Measurements from ENCODE around the gene WRAP73.

Gene WRAP73

DNA sequence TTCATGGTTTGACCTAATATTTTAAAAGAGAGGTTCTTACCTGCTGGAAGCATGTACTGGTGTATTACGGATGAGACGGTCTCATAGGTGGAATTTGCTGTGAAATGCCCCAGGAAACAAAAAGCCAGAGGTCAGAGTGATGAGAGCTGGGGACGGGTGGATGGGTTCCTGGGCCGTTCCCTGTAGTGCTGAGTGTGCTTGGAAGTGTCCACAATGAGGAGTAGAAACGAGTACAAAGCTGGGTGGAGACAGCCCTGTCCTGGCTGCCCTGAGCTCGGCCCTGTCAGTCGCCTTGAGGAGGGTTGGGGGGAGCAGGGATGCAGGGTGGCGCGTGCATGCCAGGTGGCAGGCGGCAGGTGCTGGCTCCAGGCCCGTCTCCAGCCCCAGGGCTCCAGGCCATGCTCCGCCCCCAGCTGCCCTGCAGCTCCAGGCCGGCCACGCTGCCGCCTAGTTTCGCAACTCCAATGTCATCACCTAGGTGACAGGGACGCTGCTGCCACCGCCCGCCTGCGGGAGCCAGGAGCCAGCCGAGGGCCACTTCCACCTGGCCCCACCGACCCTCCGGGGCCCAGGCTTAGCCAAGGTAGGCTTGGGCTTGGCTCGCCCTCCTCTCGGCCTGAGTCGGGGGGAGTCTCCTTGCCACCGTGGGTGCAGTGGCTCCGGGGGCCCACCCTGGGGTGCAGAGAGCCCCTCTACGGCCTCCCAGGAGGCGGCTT is 18.8 kb upstream of the WRAP73 start:
- DNase-seq, result peak; percentile 82
- no peak overlapping the region for H4K5ac ChIP-seq (ENCODE audit: low read length)
- no peak overlapping the region for H3K56ac ChIP-seq (ENCODE audit: low read length)
- no peak overlapping the region for H4K8ac ChIP-seq (ENCODE audit: low read depth, low read length)
- no peaks in the 10 kb centered on the region for H3K79me2 ChIP-seq (ENCODE audit: control insufficient read depth, insufficient read depth, low read length)
- H3K23ac ChIP-seq (ENCODE audit: low read length), result no peak overlapping the region
- H3K4me3 ChIP-seq (ENCODE audit: low read length), result no peak overlapping the region
- H3K9ac ChIP-seq (ENCODE audit: low read length), result no peak overlapping the region
- no peak overlapping the region for H2AK5ac ChIP-seq (ENCODE audit: low read length)
- no CpG with 5 or more reads among the region's 30 CpGs for WGBS (ENCODE audit: extremely low coverage, insufficient coverage, low lambda C conversion rate)
- H3K27ac ChIP-seq (ENCODE audit: low read depth, low read length), result no peak overlapping the region
- H3K18ac ChIP-seq (ENCODE audit: low read length), result no peak overlapping the region
- H3K79me1 ChIP-seq (ENCODE audit: low read length), result no peaks in the 10 kb centered on the region
- no peak overlapping the region for H2BK15ac ChIP-seq (replicated peaks; ENCODE audit: low read depth)
- H3K4ac ChIP-seq (ENCODE audit: low read depth, low read length), result no peak overlapping the region
- H3K27me3 ChIP-seq (ENCODE audit: insufficient read depth, low read length, poor library complexity), result no peaks in the 10 kb centered on the region
- H3K4me2 ChIP-seq (ENCODE audit: low read length), result no peak overlapping the region
- H3K36me3 ChIP-seq (ENCODE audit: control insufficient read depth, insufficient read depth, low read length), result no peaks in the 10 kb centered on the region
- no peak overlapping the region for H2BK5ac ChIP-seq (ENCODE audit: low read length)
- H2BK120ac ChIP-seq (ENCODE audit: low read depth, low read length), result no peak overlapping the region
- no peaks in the 10 kb centered on the region for H3K4me1 ChIP-seq (ENCODE audit: control insufficient read depth, low read depth, low read length)

DNA sequence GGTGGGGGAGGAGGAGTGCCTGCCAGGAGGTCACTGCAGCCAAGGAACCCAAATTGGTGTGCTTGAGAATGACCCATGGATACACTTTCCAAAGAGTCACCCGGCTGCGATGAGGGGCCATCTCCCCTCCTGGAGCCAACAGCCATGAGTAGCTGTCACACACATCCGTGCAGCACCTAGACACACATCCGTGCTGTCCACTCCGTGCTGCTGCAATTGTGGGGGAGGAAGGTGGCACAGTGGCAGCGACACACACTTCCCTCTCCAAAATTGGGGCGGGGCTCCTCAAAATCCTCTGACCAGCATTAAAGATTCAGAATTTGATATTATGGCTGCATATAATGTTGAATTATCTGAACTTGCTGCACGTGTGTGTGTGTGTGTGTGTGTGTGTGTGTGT is 18.2 kb upstream of the WRAP73 start:
- WGBS (ENCODE audit: extremely low coverage, insufficient coverage, low lambda C conversion rate), result no CpG with 5 or more reads among the region's 8 CpGs
- no peak overlapping the region for H3K18ac ChIP-seq (ENCODE audit: low read length)
- no peak overlapping the region for H4K8ac ChIP-seq (ENCODE audit: low read depth, low read length)
- H3K4me2 ChIP-seq (ENCODE audit: low read length), result no peak overlapping the region
- H3K36me3 ChIP-seq (ENCODE audit: control insufficient read depth, insufficient read depth, low read length), result no peaks in the 10 kb centered on the region
- H4K5ac ChIP-seq (ENCODE audit: low read length), result no peak overlapping the region
- no peaks in the 10 kb centered on the region for H3K79me1 ChIP-seq (ENCODE audit: low read length)
- no peak overlapping the region for H2BK5ac ChIP-seq (ENCODE audit: low read length)
- H3K4me3 ChIP-seq (ENCODE audit: low read length), result no peak overlapping the region
- H2BK15ac ChIP-seq (replicated peaks; ENCODE audit: low read depth), result no peak overlapping the region
- H3K27ac ChIP-seq (ENCODE audit: low read depth, low read length), result no peak overlapping the region
- no peak overlapping the region for H3K56ac ChIP-seq (ENCODE audit: low read length)
- no peak for DNase-seq
- no peak overlapping the region for H2AK5ac ChIP-seq (ENCODE audit: low read length)
- no peak overlapping the region for H3K4ac ChIP-seq (ENCODE audit: low read depth, low read length)
- H3K27me3 ChIP-seq (ENCODE audit: insufficient read depth, low read length, poor library complexity), result no peaks in the 10 kb centered on the region
- H3K9ac ChIP-seq (ENCODE audit: low read length), result no peak overlapping the region
- no peak overlapping the region for H3K23ac ChIP-seq (ENCODE audit: low read length)
- H3K4me1 ChIP-seq (ENCODE audit: control insufficient read depth, low read depth, low read length), result no peaks in the 10 kb centered on the region
- no peak overlapping the region for H2BK120ac ChIP-seq (ENCODE audit: low read depth, low read length)
- H3K79me2 ChIP-seq (ENCODE audit: control insufficient read depth, insufficient read depth, low read length), result no peaks in the 10 kb centered on the region

DNA sequence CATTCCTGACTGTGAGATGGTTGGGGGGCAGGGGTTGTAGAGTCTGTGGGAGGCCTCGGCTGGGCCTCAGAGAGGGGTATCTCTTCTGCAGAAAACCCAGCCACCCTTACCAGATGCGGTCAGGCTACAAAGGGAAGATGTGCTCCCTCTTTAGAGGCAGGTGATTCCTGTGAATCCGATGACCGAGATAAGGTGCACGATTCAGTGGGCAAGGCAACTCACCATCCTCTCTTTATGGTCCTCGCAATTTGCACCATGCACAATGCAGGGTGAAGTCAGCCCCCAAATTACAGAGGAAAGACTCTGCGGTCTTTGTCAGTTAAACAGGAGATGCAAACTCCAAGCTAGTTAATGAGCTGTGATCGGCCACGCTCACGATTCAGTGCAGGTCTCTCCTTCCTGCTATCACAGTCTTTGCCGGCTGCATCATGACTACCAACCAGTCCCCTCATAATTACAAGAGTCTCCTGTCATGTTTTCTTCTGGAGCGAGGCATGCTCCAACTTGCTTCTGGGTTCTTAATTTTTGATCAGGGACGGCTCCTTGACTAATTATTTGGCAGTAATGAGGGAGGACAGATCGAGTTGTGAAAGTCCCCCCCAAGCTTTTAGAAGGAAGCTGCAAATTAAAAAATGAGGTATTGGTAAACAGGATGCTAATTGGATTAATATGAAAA is 14.9 kb upstream of the WRAP73 start:
- Histone ChIP-seq H3K4me2 (ENCODE audit: low read length) (no peak overlapping the region), H2BK5ac (ENCODE audit: low read length) (no peak overlapping the region), H4K5ac (ENCODE audit: low read length) (no peak overlapping the region), H2BK120ac (ENCODE audit: low read depth, low read length) (no peak overlapping the region), H3K79me1 (ENCODE audit: low read length) (no peaks in the 10 kb centered on the region), H3K9ac (ENCODE audit: low read length) (no peak overlapping the region), H3K27ac (ENCODE audit: low read depth, low read length) (no peak overlapping the region), H3K79me2 (ENCODE audit: control insufficient read depth, insufficient read depth, low read length) (no peaks in the 10 kb centered on the region), H3K27me3 (ENCODE audit: insufficient read depth, low read length, poor library complexity) (no peaks in the 10 kb centered on the region), H3K36me3 (ENCODE audit: control insufficient read depth, insufficient read depth, low read length) (no peaks in the 10 kb centered on the region), H3K4ac (ENCODE audit: low read depth, low read length) (no peak overlapping the region), H3K4me3 (ENCODE audit: low read length) (no peak overlapping the region), H3K23ac (ENCODE audit: low read length) (no peak overlapping the region), H3K18ac (ENCODE audit: low read length) (no peak overlapping the region), H2BK15ac (replicated peaks; ENCODE audit: low read depth) (no peak overlapping the region), H3K4me1 (ENCODE audit: control insufficient read depth, low read depth, low read length) (no peaks in the 10 kb centered on the region), H2AK5ac (ENCODE audit: low read length) (no peak overlapping the region), H4K8ac (ENCODE audit: low read depth, low read length) (no peak overlapping the region), H3K56ac (ENCODE audit: low read length) (no peak overlapping the region)
- no peak for DNase-seq
- no CpG with 5 or more reads among the region's 14 CpGs for WGBS (ENCODE audit: extremely low coverage, insufficient coverage, low lambda C conversion rate)

DNA sequence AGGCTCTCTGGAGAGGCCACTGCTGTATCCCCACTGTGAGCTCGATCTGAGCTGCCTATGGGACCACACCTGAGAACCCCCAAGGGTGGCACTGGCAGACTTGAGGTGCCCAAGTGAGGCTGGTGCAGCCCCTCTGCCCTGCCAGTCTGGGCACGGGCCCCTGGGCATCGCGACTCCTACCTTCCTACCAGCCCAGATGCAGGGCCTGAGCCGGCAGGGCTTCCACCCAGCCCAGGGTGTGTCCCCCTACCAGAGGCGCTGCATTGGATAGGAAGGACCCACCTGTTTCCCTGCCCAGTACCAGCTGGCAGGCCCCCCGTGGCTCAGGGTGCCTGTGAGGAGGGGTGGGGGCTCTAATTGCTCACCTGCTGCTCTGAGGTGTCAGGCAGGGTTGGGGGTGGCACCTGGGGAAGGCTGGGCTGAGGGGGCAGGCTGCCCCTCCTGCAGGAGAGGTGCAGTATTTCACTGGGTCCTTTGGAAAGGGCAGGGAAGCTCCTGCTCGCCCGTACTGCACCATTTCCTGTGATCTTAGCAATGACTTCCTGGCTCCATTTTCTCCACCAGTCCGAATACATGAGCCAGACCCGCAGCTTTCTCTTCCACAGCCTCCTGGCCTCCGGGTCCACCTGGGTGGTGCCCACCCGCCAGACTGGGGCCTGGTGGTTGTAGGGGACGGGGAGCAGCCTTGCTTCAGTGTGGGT is 14.2 kb upstream of the WRAP73 start:
- no peak overlapping the region for H3K27ac ChIP-seq (ENCODE audit: low read depth, low read length)
- H2BK120ac ChIP-seq (ENCODE audit: low read depth, low read length), result no peak overlapping the region
- no peak overlapping the region for H3K18ac ChIP-seq (ENCODE audit: low read length)
- no peak overlapping the region for H3K23ac ChIP-seq (ENCODE audit: low read length)
- H2BK5ac ChIP-seq (ENCODE audit: low read length), result no peak overlapping the region
- H3K4me1 ChIP-seq (ENCODE audit: control insufficient read depth, low read depth, low read length), result no peaks in the 10 kb centered on the region
- H3K9ac ChIP-seq (ENCODE audit: low read length), result no peak overlapping the region
- no peak overlapping the region for H4K5ac ChIP-seq (ENCODE audit: low read length)
- no peak overlapping the region for H4K8ac ChIP-seq (ENCODE audit: low read depth, low read length)
- no peak overlapping the region for H3K4ac ChIP-seq (ENCODE audit: low read depth, low read length)
- H3K4me2 ChIP-seq (ENCODE audit: low read length), result no peak overlapping the region
- H3K27me3 ChIP-seq (ENCODE audit: insufficient read depth, low read length, poor library complexity), result no peaks in the 10 kb centered on the region
- H2BK15ac ChIP-seq (replicated peaks; ENCODE audit: low read depth), result no peak overlapping the region
- H3K56ac ChIP-seq (ENCODE audit: low read length), result no peak overlapping the region
- H3K36me3 ChIP-seq (ENCODE audit: control insufficient read depth, insufficient read depth, low read length), result no peaks in the 10 kb centered on the region
- H2AK5ac ChIP-seq (ENCODE audit: low read length), result no peak overlapping the region
- H3K79me2 ChIP-seq (ENCODE audit: control insufficient read depth, insufficient read depth, low read length), result no peaks in the 10 kb centered on the region
- WGBS (ENCODE audit: extremely low coverage, insufficient coverage, low lambda C conversion rate), result no CpG with 5 or more reads among the region's 14 CpGs
- DNase-seq, result no peak
- no peak overlapping the region for H3K4me3 ChIP-seq (ENCODE audit: low read length)
- no peaks in the 10 kb centered on the region for H3K79me1 ChIP-seq (ENCODE audit: low read length)

DNA sequence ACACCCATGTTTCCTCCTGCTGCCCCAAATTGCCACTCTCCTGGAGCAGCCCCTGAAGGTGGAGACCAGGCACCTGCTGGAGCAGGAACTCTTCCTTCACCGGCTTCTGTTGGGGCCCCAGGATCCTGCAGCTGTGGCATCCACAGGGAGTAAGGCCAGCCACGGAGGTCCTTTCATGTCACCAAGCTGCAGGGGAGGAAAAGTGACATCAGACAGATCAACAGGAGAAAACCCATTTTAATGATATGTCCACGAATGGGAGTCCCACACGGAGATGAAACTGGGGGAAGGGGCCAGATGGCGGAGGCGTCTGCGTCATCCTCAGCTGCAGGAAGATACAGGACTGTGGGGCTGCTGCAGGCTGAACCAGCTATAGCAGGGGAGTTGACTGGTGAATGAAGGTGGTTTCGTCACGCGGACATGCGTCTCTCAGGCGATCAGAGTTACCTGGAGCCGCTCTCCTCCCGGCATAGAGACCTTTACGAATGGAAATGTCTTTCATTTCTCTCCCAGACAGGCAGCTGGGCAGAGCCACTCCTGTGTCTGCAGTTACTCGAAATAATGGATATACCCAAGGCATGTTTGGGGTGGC is 12.3 kb upstream of the WRAP73 start:
- Histone ChIP-seq H3K79me1 (ENCODE audit: low read length) (no peaks in the 10 kb centered on the region), H3K18ac (ENCODE audit: low read length) (no peak overlapping the region), H3K4ac (ENCODE audit: low read depth, low read length) (no peak overlapping the region), H3K9ac (ENCODE audit: low read length) (no peak overlapping the region), H2BK120ac (ENCODE audit: low read depth, low read length) (no peak overlapping the region), H3K27me3 (ENCODE audit: insufficient read depth, low read length, poor library complexity) (no peaks in the 10 kb centered on the region), H2BK5ac (ENCODE audit: low read length) (no peak overlapping the region), H3K56ac (ENCODE audit: low read length) (no peak overlapping the region), H2AK5ac (ENCODE audit: low read length) (no peak overlapping the region), H3K23ac (ENCODE audit: low read length) (no peak overlapping the region), H3K4me2 (ENCODE audit: low read length) (no peak overlapping the region), H4K5ac (ENCODE audit: low read length) (no peak overlapping the region), H3K36me3 (ENCODE audit: control insufficient read depth, insufficient read depth, low read length) (no peaks in the 10 kb centered on the region), H3K4me1 (ENCODE audit: control insufficient read depth, low read depth, low read length) (no peaks in the 10 kb centered on the region), H3K79me2 (ENCODE audit: control insufficient read depth, insufficient read depth, low read length) (no peaks in the 10 kb centered on the region), H3K27ac (ENCODE audit: low read depth, low read length) (no peak overlapping the region), H2BK15ac (replicated peaks; ENCODE audit: low read depth) (no peak overlapping the region), H4K8ac (ENCODE audit: low read depth, low read length) (no peak overlapping the region), H3K4me3 (ENCODE audit: low read length) (no peak overlapping the region)
- DNase-seq, result no peak
- no CpG with 5 or more reads among the region's 16 CpGs for WGBS (ENCODE audit: extremely low coverage, insufficient coverage, low lambda C conversion rate)

Measured in mesendoderm (in vitro differentiated cells).